AG09309 (cell line): ENCODE data around the gene SH3GLB1.
"Not testable (repeated sequence)": the region's sequence is repeated elsewhere in the genome, so short reads cannot be mapped to it uniquely, and the experiment has no call there.

Source experiments
- DNase-seq: peaks from one replicate; pipeline ENCODE4 v3.0.0-alpha.2; 2010; ENCODE audit warnings: low read depth
- H3K4me3 ChIP-seq: 2 replicates; pipeline ENCODE4 v1.5.1; 2011; ENCODE audit warnings: mild to moderate bottlenecking, low read depth, low read length, moderate library complexity; ENCODE audit not compliant: control insufficient read depth
- CTCF ChIP-seq: IDR thresholded peaks from 2 replicates; pipeline ENCODE4 v1.5.1; 2011; ENCODE audit warnings: mild to moderate bottlenecking, low read depth, low read length, inconsistent platforms; ENCODE audit not compliant: insufficient read depth, control insufficient read depth; ENCODE audit errors: missing control alignments

The SH3GLB1 gene

GRCh38 chr1:86699186-86699585, 5.2 kb upstream of the SH3GLB1 start:
- TF ChIP-seq CTCF: no peak
- no peak for DNase-seq
- no peak overlapping the region for H3K4me3 ChIP-seq

GRCh38 chr1:86701731-86702130, 2.6 kb upstream of the SH3GLB1 start:
- TF ChIP-seq CTCF: no peak
- no peak for DNase-seq
- no peak overlapping the region for H3K4me3 ChIP-seq

- DNase-seq, H3K4me3 ChIP-seq: not testable (repeated sequence)
These were observed 1.4 kb upstream of the SH3GLB1 start for GRCh38 chr1:86702954-86703494.

- H3K4me3 ChIP-seq: peak overlapping the region; percentile 83
- no peak for DNase-seq
- TF ChIP-seq CTCF: no peak
These were observed 499 bp upstream of the SH3GLB1 start for GRCh38 chr1:86703696-86704457.

- DNase-seq: no peak
- H3K4me3 ChIP-seq: peak overlapping the region; percentile 83
- no peak for TF ChIP-seq CTCF
These were observed 742 bp downstream of the SH3GLB1 start for GRCh38 chr1:86704972-86705664.

GRCh38 chr1:86705665-86705985, 1.2 kb downstream of the SH3GLB1 start:
- H3K4me3 ChIP-seq: peak overlapping the region; percentile 83
- DNase-seq: no peak
- TF ChIP-seq CTCF: no peak

GRCh38 chr1:86706018-86706635, 1.8 kb downstream of the SH3GLB1 start:
- no peak for TF ChIP-seq CTCF
- peak overlapping the region; percentile 83 for H3K4me3 ChIP-seq
- DNase-seq: no peak
